ENCODE measurements around the gene RAPGEF6.

RAPGEF6 gene

DNA sequence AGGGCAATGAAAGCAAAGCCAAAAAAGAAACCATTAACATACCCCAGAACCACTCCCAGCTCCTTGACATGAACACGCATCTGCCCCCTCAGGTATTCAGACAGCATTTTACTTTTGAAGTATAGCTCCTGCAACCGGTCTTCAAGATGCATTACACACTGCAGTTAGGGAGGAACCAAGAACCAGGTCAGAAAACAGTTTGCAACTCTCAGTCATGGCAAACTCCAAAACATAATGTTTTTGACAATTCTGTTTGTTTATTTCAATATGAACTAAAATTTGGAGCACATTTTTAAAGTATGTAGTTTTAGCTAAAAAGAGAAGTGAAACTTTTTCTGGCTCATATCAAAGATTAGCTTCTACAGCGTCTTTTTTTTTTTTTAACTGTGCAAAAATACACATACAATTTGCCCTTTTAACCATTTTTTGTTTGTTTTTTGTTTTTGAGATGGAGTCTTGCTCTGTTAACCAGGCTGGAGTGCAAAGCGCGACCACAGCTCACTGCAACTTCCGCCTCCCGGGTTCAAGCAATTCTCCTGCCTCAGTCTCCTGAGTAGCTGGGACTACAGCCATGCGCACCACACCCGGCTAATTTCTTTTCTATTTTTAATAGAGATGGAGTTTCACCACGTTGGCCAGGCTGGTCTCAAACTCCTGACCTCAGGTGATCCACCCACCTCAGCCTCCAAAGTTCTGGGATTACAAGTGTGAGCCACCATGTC lies 12.2 kb upstream of the RAPGEF6 start:
- H3K36me3 ChIP-seq (ENCODE audit: control insufficient read depth, low read length) = peaks cover 52% of the 10 kb centered on the region

GRCh38 chr5:131644822-131645221 lies 9.8 kb upstream of the RAPGEF6 start:
- Histone ChIP-seq H3K27ac (ENCODE audit: low read depth, low read length) (no peak overlapping the region), H3F3A (ENCODE audit: control insufficient read depth, insufficient read depth) (peaks cover 33% of the 10 kb centered on the region)

More for the DNA sequence above, 12.2 kb upstream of the RAPGEF6 start:
- Histone ChIP-seq H3K9me3 (ENCODE audit: control insufficient read depth, insufficient read depth, low read length) (peaks cover 8% of the 10 kb centered on the region; the same call in 1 of the 2 replicates), H3K79me2 (ENCODE audit: control insufficient read depth, low read length) (no peaks in the 10 kb centered on the region), H3K4me1 (ENCODE audit: control insufficient read depth, low read length) (peaks cover 52% of the 10 kb centered on the region), H3K4me2 (ENCODE audit: low read length) (peak overlapping the region; percentile 62), H3K27me3 (ENCODE audit: control insufficient read depth, low read length) (no peaks in the 10 kb centered on the region), H3F3A (ENCODE audit: control insufficient read depth, insufficient read depth) (peaks cover 27% of the 10 kb centered on the region), H3K9me2 (replicated peaks; ENCODE audit: control insufficient read depth, low read length) (no peaks in the 10 kb centered on the region), H4K20me1 (ENCODE audit: control insufficient read depth, insufficient read depth, low read depth, low read length) (no peaks in the 10 kb centered on the region), H3K4me3 (ENCODE audit: low read length) (peak overlapping the region; percentile 60), H3K27ac (ENCODE audit: low read depth, low read length) (peak overlapping the region; percentile 91)
- TF ChIP-seq CTCF (IDR thresholded peaks at IDR 0.05; ENCODE audit: low read depth, low read length, poor library complexity, severe bottlenecking) = peak; percentile 39
- no peak for TF ChIP-seq EZH2phosphoT487 (IDR thresholded peaks at IDR 0.05; ENCODE audit: borderline replicate concordance, low read length)

DNA sequence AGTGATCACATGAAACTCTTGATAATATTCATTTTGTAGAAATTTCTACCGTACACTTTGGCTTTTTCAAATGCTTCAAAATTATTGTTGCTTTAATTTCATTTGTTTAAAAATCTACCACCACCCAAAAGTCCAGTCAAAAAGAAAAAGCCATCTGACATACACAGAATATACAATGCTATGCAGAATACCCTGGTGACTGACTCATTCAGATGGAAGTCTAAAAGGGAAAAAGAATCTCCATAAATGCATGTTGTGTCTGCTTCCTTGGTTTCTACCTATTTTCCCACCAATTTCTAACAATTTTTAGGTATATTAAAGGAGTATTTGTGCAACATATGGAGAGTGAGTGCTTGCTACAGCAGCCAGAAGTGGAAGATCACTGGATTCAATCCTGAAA lies 9.3 kb upstream of the RAPGEF6 start:
- no peaks in the 10 kb centered on the region for H3K27me3 ChIP-seq (ENCODE audit: control insufficient read depth, low read length)
- no peak for TF ChIP-seq CTCF (IDR thresholded peaks at IDR 0.05; ENCODE audit: low read depth, low read length, poor library complexity, severe bottlenecking)
- no peak for TF ChIP-seq EZH2phosphoT487 (IDR thresholded peaks at IDR 0.05; ENCODE audit: borderline replicate concordance, low read length)
- H3K79me2 ChIP-seq (ENCODE audit: control insufficient read depth, low read length) = no peaks in the 10 kb centered on the region
- no peaks in the 10 kb centered on the region for H3K9me3 ChIP-seq (ENCODE audit: control insufficient read depth, insufficient read depth, low read length)
- no peak overlapping the region for H3K27ac ChIP-seq (ENCODE audit: low read depth, low read length)
- H4K20me1 ChIP-seq (ENCODE audit: control insufficient read depth, insufficient read depth, low read depth, low read length) = no peaks in the 10 kb centered on the region
- H3K9me2 ChIP-seq (replicated peaks; ENCODE audit: control insufficient read depth, low read length) = no peaks in the 10 kb centered on the region
- peaks cover 24% of the 10 kb centered on the region for H3K36me3 ChIP-seq (ENCODE audit: control insufficient read depth, low read length)
- no peak overlapping the region for H3K4me2 ChIP-seq (ENCODE audit: low read length)
- peaks cover 58% of the 10 kb centered on the region for H3K4me1 ChIP-seq (ENCODE audit: control insufficient read depth, low read length)
- no peak overlapping the region for H3K4me3 ChIP-seq (ENCODE audit: low read length)
- H3F3A ChIP-seq (ENCODE audit: control insufficient read depth, insufficient read depth) = peaks cover 33% of the 10 kb centered on the region

More at GRCh38 chr5:131644822-131645221, 9.8 kb upstream of the RAPGEF6 start:
- peaks cover 28% of the 10 kb centered on the region for H3K36me3 ChIP-seq (ENCODE audit: control insufficient read depth, low read length)
- H3K4me1 ChIP-seq (ENCODE audit: control insufficient read depth, low read length) = peaks cover 58% of the 10 kb centered on the region
- no peaks in the 10 kb centered on the region for H3K9me3 ChIP-seq (ENCODE audit: control insufficient read depth, insufficient read depth, low read length)
- no peak for TF ChIP-seq EZH2phosphoT487 (IDR thresholded peaks at IDR 0.05; ENCODE audit: borderline replicate concordance, low read length)
- no peak for TF ChIP-seq CTCF (IDR thresholded peaks at IDR 0.05; ENCODE audit: low read depth, low read length, poor library complexity, severe bottlenecking)
- no peak overlapping the region for H3K4me3 ChIP-seq (ENCODE audit: low read length)
- H4K20me1 ChIP-seq (ENCODE audit: control insufficient read depth, insufficient read depth, low read depth, low read length) = no peaks in the 10 kb centered on the region
- no peak overlapping the region for H3K4me2 ChIP-seq (ENCODE audit: low read length)
- H3K27me3 ChIP-seq (ENCODE audit: control insufficient read depth, low read length) = no peaks in the 10 kb centered on the region
- H3K79me2 ChIP-seq (ENCODE audit: control insufficient read depth, low read length) = no peaks in the 10 kb centered on the region
- H3K9me2 ChIP-seq (replicated peaks; ENCODE audit: control insufficient read depth, low read length) = no peaks in the 10 kb centered on the region
